ENCODE data around the gene SIK2. TPM values are rescaled to one million over a fixed set of nuclear protein-coding genes. Genes with fewer than 3 reads are reported as not detected.
A peak's percentile ranks its signal among the peaks of the same experiment; 100 is the strongest.

The SIK2 gene
- total and polyA plus RNA-seq, 3 experiments from 2014 or later: 0.48 to 10.3 (median 8.8) TPM

DNA sequence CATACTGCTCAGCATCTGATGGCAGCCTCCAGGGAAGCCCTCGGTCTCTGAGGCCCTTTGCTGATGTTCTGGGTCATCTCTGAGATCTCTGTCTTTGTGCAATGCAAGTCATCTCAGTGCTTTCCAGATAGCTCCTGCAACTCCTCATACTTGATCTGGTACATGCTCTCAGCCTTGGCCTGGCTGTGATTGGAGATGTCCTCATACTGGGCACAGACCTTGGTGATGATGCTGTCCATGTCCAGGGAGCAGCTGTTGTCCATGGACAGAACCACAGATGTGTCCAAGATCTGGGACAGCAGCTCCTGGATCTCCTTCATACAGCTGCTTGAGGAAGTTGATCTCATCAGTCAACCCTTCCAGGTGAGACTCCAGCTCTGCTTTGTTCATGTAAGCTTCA lies 69.1 kb downstream of the SIK2 start:
- no peak overlapping the region for H3K4me3 Mint-ChIP-seq
- Histone ChIP-seq H3K9me3 (ENCODE audit: low read length) (no peaks in the 10 kb centered on the region), H3K27me3 (ENCODE audit: insufficient read depth, low read length, poor library complexity, severe bottlenecking) (no peaks in the 10 kb centered on the region), H3K4me3 (ENCODE audit: low read length) (no peak overlapping the region), H3K4me1 (ENCODE audit: insufficient read depth, low read length) (no peaks in the 10 kb centered on the region), H3K27ac (ENCODE audit: low read depth, low read length) (no peak overlapping the region), H3K36me3 (ENCODE audit: insufficient read depth, low read length) (no peaks in the 10 kb centered on the region)
- DNase-seq: no peak
- peak overlapping the region in 1 of 8 donors; percentile 42 for H3K27ac Mint-ChIP-seq
- POLR2A ChIA-PET: no interaction called here
- H3K27me3 Mint-ChIP-seq: no peaks in the 10 kb centered on the region
- CTCF ChIA-PET: no interaction called here
- H3K9me3 Mint-ChIP-seq: no peaks in the 10 kb centered on the region
- peaks cover 3 to 10% (median 8%) of the 10 kb centered on the region in 3 donors for H3K4me1 Mint-ChIP-seq
- H3K36me3 Mint-ChIP-seq: peaks cover 21 to 50% (median 30%) of the 10 kb centered on the region in 3 donors

GRCh38 chr11:111672949-111673348 lies 70.7 kb downstream of the SIK2 start:
- no peaks in the 10 kb centered on the region for H3K9me3 ChIP-seq (ENCODE audit: low read length)
- no peaks in the 10 kb centered on the region for H3K27me3 ChIP-seq (ENCODE audit: insufficient read depth, low read length, poor library complexity, severe bottlenecking)
- Mint-ChIP-seq H3K4me3 (no peak overlapping the region), H3K9me3 (no peaks in the 10 kb centered on the region), H3K27ac (no peak overlapping the region), H3K27me3 (no peaks in the 10 kb centered on the region), H3K36me3 (peaks cover 24 to 48% (median 30%) of the 10 kb centered on the region in 3 donors), H3K4me1 (peaks cover 3 to 10% (median 8%) of the 10 kb centered on the region in 3 donors)
- POLR2A ChIA-PET: interaction anchor here (0.6 kb wide), 1 partner anchor 12 kb away, joined by 3 read pairs; no protein-coding TSS in a partner anchor
- H3K27ac ChIP-seq (ENCODE audit: low read depth, low read length): no peak overlapping the region
- no peaks in the 10 kb centered on the region for H3K4me1 ChIP-seq (ENCODE audit: insufficient read depth, low read length)
- no peak for DNase-seq
- no peak overlapping the region for H3K4me3 ChIP-seq (ENCODE audit: low read length)
- CTCF ChIA-PET: no interaction called here
- H3K36me3 ChIP-seq (ENCODE audit: insufficient read depth, low read length): no peaks in the 10 kb centered on the region

- H3K36me3 ChIP-seq (ENCODE audit: insufficient read depth, low read length): no peaks in the 10 kb centered on the region
- Mint-ChIP-seq H3K4me3 (no peak overlapping the region), H3K27me3 (no peaks in the 10 kb centered on the region), H3K4me1 (peaks cover 1 to 8% (median 6%) of the 10 kb centered on the region in 3 donors), H3K36me3 (peaks cover 24 to 47% (median 30%) of the 10 kb centered on the region in 3 donors), H3K9me3 (no peaks in the 10 kb centered on the region), H3K27ac (no peak overlapping the region)
- H3K27me3 ChIP-seq (ENCODE audit: insufficient read depth, low read length, poor library complexity, severe bottlenecking): no peaks in the 10 kb centered on the region
- ChIA-PET POLR2A (no interaction called here), CTCF (no interaction called here)
- no peak overlapping the region for H3K4me3 ChIP-seq (ENCODE audit: low read length)
- no peaks in the 10 kb centered on the region for H3K9me3 ChIP-seq (ENCODE audit: low read length)
- no peaks in the 10 kb centered on the region for H3K4me1 ChIP-seq (ENCODE audit: insufficient read depth, low read length)
- DNase-seq: no peak
- H3K27ac ChIP-seq (ENCODE audit: low read depth, low read length): no peak overlapping the region
Measured at GRCh38 chr11:111674941-111675340, 72.7 kb downstream of the SIK2 start.

GRCh38 chr11:111675891-111676290 lies 73.6 kb downstream of the SIK2 start:
- Mint-ChIP-seq H3K4me1 (peaks cover 1 to 8% (median 6%) of the 10 kb centered on the region in 3 donors), H3K27me3 (no peaks in the 10 kb centered on the region), H3K9me3 (no peaks in the 10 kb centered on the region), H3K4me3 (no peak overlapping the region), H3K36me3 (peaks cover 24 to 46% (median 30%) of the 10 kb centered on the region in 3 donors), H3K27ac (no peak overlapping the region)
- no peak overlapping the region for H3K4me3 ChIP-seq (ENCODE audit: low read length)
- no peaks in the 10 kb centered on the region for H3K36me3 ChIP-seq (ENCODE audit: insufficient read depth, low read length)
- no peaks in the 10 kb centered on the region for H3K4me1 ChIP-seq (ENCODE audit: insufficient read depth, low read length)
- ChIA-PET POLR2A (no interaction called here), CTCF (no interaction called here)
- H3K27me3 ChIP-seq (ENCODE audit: insufficient read depth, low read length, poor library complexity, severe bottlenecking): no peaks in the 10 kb centered on the region
- DNase-seq: no peak
- no peak overlapping the region for H3K27ac ChIP-seq (ENCODE audit: low read depth, low read length)
- H3K9me3 ChIP-seq (ENCODE audit: low read length): no peaks in the 10 kb centered on the region

- Histone ChIP-seq H3K27me3 (ENCODE audit: insufficient read depth, low read length, poor library complexity, severe bottlenecking) (no peaks in the 10 kb centered on the region), H3K36me3 (ENCODE audit: insufficient read depth, low read length) (no peaks in the 10 kb centered on the region), H3K9me3 (ENCODE audit: low read length) (no peaks in the 10 kb centered on the region), H3K27ac (ENCODE audit: low read depth, low read length) (no peak overlapping the region), H3K4me1 (ENCODE audit: insufficient read depth, low read length) (no peaks in the 10 kb centered on the region), H3K4me3 (ENCODE audit: low read length) (no peak overlapping the region)
- no peak overlapping the region for H3K4me3 Mint-ChIP-seq
- DNase-seq: no peak
- no peaks in the 10 kb centered on the region for H3K9me3 Mint-ChIP-seq
- H3K36me3 Mint-ChIP-seq: peaks cover 20 to 35% (median 22%) of the 10 kb centered on the region in 3 donors
- H3K27ac Mint-ChIP-seq: peak overlapping the region in 1 of 8 donors; percentile 31
- H3K27me3 Mint-ChIP-seq: no peaks in the 10 kb centered on the region
- ChIA-PET POLR2A (no interaction called here), CTCF (no interaction called here)
- H3K4me1 Mint-ChIP-seq: peaks cover 0 to 8% (median 3%) of the 10 kb centered on the region in 3 donors
Measured at GRCh38 chr11:111676878-111677585, 74.8 kb downstream of the SIK2 start.

- CTCF ChIA-PET: interaction anchor here (1.5 kb wide), 1 partner anchor 13 kb away, joined by 3 read pairs; no protein-coding TSS in a partner anchor
Measured at GRCh38 chr11:111680486-111681175, 78.4 kb downstream of the SIK2 start.

DNA sequence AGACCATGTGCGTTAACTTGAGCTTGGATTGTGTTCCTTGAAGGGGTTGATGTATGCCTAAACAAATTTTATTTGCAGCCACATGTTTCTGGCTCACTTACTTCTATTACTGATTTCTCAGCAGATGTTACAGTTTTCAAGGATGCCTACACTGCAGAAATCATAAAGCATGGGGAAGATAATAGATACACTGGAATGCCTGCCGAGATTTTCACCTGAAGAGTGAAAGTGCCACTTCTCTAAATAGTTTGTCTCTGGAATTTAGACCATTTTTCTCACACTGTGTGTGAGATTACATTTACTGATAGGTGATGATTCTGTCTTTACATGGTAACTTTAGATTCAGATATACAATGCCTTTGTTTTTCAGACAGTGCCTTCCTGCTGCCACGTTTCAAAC lies 81.6 kb downstream of the SIK2 start:
- H3K4me1 Mint-ChIP-seq: no peaks in the 10 kb centered on the region
- Histone ChIP-seq H3K4me1 (ENCODE audit: insufficient read depth, low read length) (no peaks in the 10 kb centered on the region), H3K4me3 (ENCODE audit: low read length) (no peak overlapping the region), H3K27ac (ENCODE audit: low read depth, low read length) (no peak overlapping the region), H3K27me3 (ENCODE audit: insufficient read depth, low read length, poor library complexity, severe bottlenecking) (no peaks in the 10 kb centered on the region), H3K9me3 (ENCODE audit: low read length) (no peaks in the 10 kb centered on the region), H3K36me3 (ENCODE audit: insufficient read depth, low read length) (peaks cover 4% of the 10 kb centered on the region)
- ChIA-PET CTCF (no interaction called here), POLR2A (no interaction called here)
- no peaks in the 10 kb centered on the region for H3K9me3 Mint-ChIP-seq
- no peaks in the 10 kb centered on the region for H3K27me3 Mint-ChIP-seq
- DNase-seq: no peak
- H3K36me3 Mint-ChIP-seq: peaks cover 3 to 27% (median 16%) of the 10 kb centered on the region in 3 donors
- no peak overlapping the region for H3K4me3 Mint-ChIP-seq
- no peak overlapping the region for H3K27ac Mint-ChIP-seq

More at GRCh38 chr11:111680486-111681175, 78.4 kb downstream of the SIK2 start:
- no peak overlapping the region for H3K4me3 Mint-ChIP-seq
- H3K27me3 Mint-ChIP-seq: no peaks in the 10 kb centered on the region
- no peak for DNase-seq
- Histone ChIP-seq H3K4me1 (ENCODE audit: insufficient read depth, low read length) (no peaks in the 10 kb centered on the region), H3K9me3 (ENCODE audit: low read length) (no peaks in the 10 kb centered on the region), H3K27me3 (ENCODE audit: insufficient read depth, low read length, poor library complexity, severe bottlenecking) (no peaks in the 10 kb centered on the region), H3K36me3 (ENCODE audit: insufficient read depth, low read length) (no peaks in the 10 kb centered on the region), H3K27ac (ENCODE audit: low read depth, low read length) (no peak overlapping the region), H3K4me3 (ENCODE audit: low read length) (no peak overlapping the region)
- H3K36me3 Mint-ChIP-seq: peaks cover 6 to 22% (median 16%) of the 10 kb centered on the region in 3 donors
- POLR2A ChIA-PET: no interaction called here
- H3K9me3 Mint-ChIP-seq: no peaks in the 10 kb centered on the region
- no peaks in the 10 kb centered on the region for H3K4me1 Mint-ChIP-seq
- no peak overlapping the region for H3K27ac Mint-ChIP-seq

DNA sequence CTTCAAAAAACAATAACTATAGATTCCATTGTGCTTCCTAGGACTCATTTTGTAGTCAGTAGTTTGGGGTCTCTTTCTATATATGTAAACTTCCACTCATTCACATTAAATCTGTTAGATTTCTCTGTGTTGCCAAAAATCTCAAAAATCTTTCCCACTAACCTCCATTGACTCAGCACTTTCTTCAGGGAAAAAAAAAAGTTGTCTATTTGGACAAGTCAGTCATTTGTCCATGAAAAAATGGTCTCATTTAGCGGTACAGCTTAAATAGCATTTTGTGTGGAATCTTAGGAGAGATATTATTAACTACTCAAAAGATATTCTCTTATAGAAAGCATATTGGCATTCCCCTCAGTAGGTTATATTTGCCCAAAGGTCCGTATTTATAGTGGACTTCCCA lies 82.0 kb downstream of the SIK2 start:
- Histone ChIP-seq H3K36me3 (ENCODE audit: insufficient read depth, low read length) (peaks cover 4% of the 10 kb centered on the region), H3K27me3 (ENCODE audit: insufficient read depth, low read length, poor library complexity, severe bottlenecking) (no peaks in the 10 kb centered on the region), H3K4me3 (ENCODE audit: low read length) (no peak overlapping the region), H3K4me1 (ENCODE audit: insufficient read depth, low read length) (no peaks in the 10 kb centered on the region), H3K9me3 (ENCODE audit: low read length) (no peaks in the 10 kb centered on the region), H3K27ac (ENCODE audit: low read depth, low read length) (no peak overlapping the region)
- Mint-ChIP-seq H3K4me1 (no peaks in the 10 kb centered on the region), H3K27me3 (no peaks in the 10 kb centered on the region), H3K27ac (no peak overlapping the region), H3K9me3 (no peaks in the 10 kb centered on the region), H3K36me3 (peaks cover 5 to 31% (median 21%) of the 10 kb centered on the region in 3 donors), H3K4me3 (no peak overlapping the region)
- POLR2A ChIA-PET: no interaction called here
- DNase-seq: no peak
- CTCF ChIA-PET: interaction anchor here (0.7 kb wide), 1 partner anchor 12 kb away, joined by 4 read pairs; no protein-coding TSS in a partner anchor
